Vagina (tissue), 2 donors: Measurements from ENCODE around the gene UBE2L3. TPM values are rescaled to one million over a fixed set of nuclear protein-coding genes. Genes with fewer than 3 reads are reported as not detected.
"Not testable (repeated sequence)": the region's sequence is repeated elsewhere in the genome, so short reads cannot be mapped to it uniquely, and the experiment has no call there.

Experiments
- DNase-seq, 2 donors: peaks; one replicate each; pipeline ENCODE4 v3.0.0-alpha.2; 2017; ENCODE audit errors: extremely low spot score in 2 of 2
- H3K27ac ChIP-seq: fragments of 200-600 bp; sonication (generic); one replicate; pipeline ENCODE4 v1.5.1; 2019
- H3K27me3 ChIP-seq: fragments of 200-600 bp; sonication (generic); one replicate; pipeline ENCODE4 v1.5.1; 2019
- H3K36me3 ChIP-seq, 2 donors: fragments of 200-600 bp; sonication (generic); one replicate each; pipeline ENCODE4 v1.5.1; 2017 to 2019
- H3K4me1 ChIP-seq: fragments of 200-600 bp; sonication (generic); one replicate; pipeline ENCODE4 v1.5.1; 2019
- H3K4me3 ChIP-seq, 2 donors: fragments of 200-600 bp; sonication (generic); 1 replicate in 1 of 2; 2 replicates in 1 of 2; pipeline ENCODE4 v1.5.1; 2016 to 2019
- H3K9me3 ChIP-seq: fragments of 200-600 bp; sonication (generic); one replicate; pipeline ENCODE4 v1.5.1; 2019
- POLR2A ChIP-seq, 2 donors: fragments of 450-650 bp; IDR thresholded peaks; one replicate each; pipeline ENCODE4 v1.6.1; 2017; ENCODE audit warnings: antibody characterized with exemption in 2 of 2, mild to moderate bottlenecking in 2 of 2, moderate library complexity in 2 of 2
- POLR2AphosphoS5 ChIP-seq, 2 donors: sonication (generic); formaldehyde crosslinking; IDR thresholded peaks; one replicate each; pipeline ENCODE4 v1.9.0; 2017; ENCODE audit warnings: antibody characterized with exemption in 2 of 2, mild to moderate bottlenecking in 2 of 2, low read depth in 1 of 2; ENCODE audit not compliant: insufficient read depth in 1 of 2
- intact Hi-C: fragments of 100-400 bp; cut with DNase I; formaldehyde crosslinking; loops from one replicate; pipeline ENCODE4 v1.15.1; 2023
- total RNA-seq: library from RNA; depleted of rRNA; stranded (reverse); fragments of >200 nt; gene quantifications from one replicate; pipeline ENCODE4 v1.2.3, GENCODE V29; 2016
- TF ChIP-seq, protein P1 (sequence below), 3 experiments: fragments of 450-650 bp in 2 of 3; fragments of 200-600 bp in 1 of 3; sonication (generic) in 1 of 3; IDR thresholded peaks; one replicate each; pipeline ENCODE4 v1.5.1; 2017 to 2019; ENCODE audit warnings: antibody characterized with exemption in 3 of 3, mild to moderate bottlenecking in 2 of 3, moderate library complexity in 2 of 3

The UBE2L3 gene
- total RNA-seq, 1 donor from 2014 or later = 32.7 TPM

DNA sequence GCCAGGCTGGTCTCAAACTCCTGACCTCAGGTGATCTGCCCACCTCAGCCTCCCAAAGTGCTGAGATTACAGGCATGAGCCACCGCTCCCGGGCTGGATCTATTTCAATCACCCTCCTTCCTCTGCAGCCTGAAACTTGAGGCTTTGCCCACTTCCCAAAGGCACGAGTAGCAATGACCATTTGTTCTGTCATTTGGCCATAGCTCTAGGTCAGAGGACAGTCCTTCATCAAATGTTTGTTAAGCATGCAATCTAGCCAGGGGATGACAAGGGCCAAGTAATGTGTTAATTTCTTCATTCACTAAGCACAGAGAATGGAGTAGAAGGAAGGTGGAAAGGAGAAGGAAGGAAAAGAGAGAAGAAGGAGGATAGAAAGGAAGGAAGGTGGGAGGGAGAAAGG, 6.9 kb upstream of the UBE2L3 start:
- H3K4me1 ChIP-seq, DNase-seq, intact Hi-C loops, H3K36me3 ChIP-seq, H3K27ac ChIP-seq, H3K4me3 ChIP-seq, H3K27me3 ChIP-seq, H3K9me3 ChIP-seq: not testable (repeated sequence)

DNA sequence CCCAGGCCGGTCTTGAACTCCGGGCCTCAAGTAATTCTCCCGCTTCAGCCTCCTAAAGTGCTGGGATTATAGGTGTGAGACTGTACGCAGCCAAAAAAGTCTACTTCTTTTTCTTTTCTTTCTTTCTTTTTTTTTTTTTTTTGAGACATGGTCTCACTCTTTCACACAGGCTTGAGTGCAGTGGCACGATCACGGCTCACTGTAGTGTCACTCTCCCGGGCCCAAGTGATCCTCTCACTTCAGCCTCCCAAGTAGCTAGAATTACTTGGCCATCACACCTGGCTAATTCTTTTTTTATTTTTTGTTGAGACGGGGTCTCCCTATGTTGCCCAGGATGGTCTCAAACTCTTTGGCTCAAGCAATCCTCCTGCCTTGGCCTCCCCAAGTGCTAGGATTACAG, 3.6 kb upstream of the UBE2L3 start:
- Histone ChIP-seq H3K27me3 (no peaks in the 10 kb centered on the region), H3K4me3 (no peak overlapping the region), H3K9me3 (no peaks in the 10 kb centered on the region), H3K4me1 (peaks cover 7% of the 10 kb centered on the region), H3K36me3 (no peaks in the 10 kb centered on the region), H3K27ac (no peak overlapping the region)
- intact Hi-C loops = no loop called here
- TF ChIP-seq, protein P1, sequence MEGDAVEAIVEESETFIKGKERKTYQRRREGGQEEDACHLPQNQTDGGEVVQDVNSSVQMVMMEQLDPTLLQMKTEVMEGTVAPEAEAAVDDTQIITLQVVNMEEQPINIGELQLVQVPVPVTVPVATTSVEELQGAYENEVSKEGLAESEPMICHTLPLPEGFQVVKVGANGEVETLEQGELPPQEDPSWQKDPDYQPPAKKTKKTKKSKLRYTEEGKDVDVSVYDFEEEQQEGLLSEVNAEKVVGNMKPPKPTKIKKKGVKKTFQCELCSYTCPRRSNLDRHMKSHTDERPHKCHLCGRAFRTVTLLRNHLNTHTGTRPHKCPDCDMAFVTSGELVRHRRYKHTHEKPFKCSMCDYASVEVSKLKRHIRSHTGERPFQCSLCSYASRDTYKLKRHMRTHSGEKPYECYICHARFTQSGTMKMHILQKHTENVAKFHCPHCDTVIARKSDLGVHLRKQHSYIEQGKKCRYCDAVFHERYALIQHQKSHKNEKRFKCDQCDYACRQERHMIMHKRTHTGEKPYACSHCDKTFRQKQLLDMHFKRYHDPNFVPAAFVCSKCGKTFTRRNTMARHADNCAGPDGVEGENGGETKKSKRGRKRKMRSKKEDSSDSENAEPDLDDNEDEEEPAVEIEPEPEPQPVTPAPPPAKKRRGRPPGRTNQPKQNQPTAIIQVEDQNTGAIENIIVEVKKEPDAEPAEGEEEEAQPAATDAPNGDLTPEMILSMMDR (IDR thresholded peaks at IDR 0.05) = no peak
- TF ChIP-seq POLR2AphosphoS5 (IDR thresholded peaks at IDR 0.05; ENCODE audit: insufficient read depth in 1 of 2, low read depth in 1 of 2) (no peak), POLR2A (IDR thresholded peaks at IDR 0.05) (no peak)
- DNase-seq = no peak

DNA sequence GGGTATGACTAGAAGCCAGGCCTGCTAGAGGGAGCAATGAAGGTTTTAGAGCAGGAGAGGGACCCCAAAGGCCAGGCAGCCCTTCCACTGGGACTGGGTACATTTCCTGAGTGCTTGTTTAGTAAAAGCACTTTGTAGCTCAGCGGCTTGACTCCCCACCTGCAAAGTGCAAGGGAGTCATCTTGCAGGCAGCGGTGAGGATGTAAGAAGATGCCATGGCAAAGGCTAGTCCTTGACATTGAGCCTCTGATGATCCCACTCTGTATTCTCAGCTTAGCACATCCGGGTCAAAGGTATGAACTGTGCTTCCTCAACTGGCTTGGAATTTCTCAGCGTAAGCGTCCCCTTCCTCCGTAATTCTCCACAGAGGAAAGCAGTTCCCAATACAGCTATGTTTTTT, 3.1 kb upstream of the UBE2L3 start:
- H3K9me3 ChIP-seq = no peaks in the 10 kb centered on the region
- intact Hi-C loops = no loop called here
- no peak overlapping the region for H3K4me3 ChIP-seq
- no peak overlapping the region for H3K27ac ChIP-seq
- no peaks in the 10 kb centered on the region for H3K36me3 ChIP-seq
- DNase-seq = no peak
- H3K4me1 ChIP-seq = peaks cover 12% of the 10 kb centered on the region
- H3K27me3 ChIP-seq = no peaks in the 10 kb centered on the region
- TF ChIP-seq, protein P1 (IDR thresholded peaks at IDR 0.05) = no peak
- TF ChIP-seq POLR2A (IDR thresholded peaks at IDR 0.05) (no peak), POLR2AphosphoS5 (IDR thresholded peaks at IDR 0.05; ENCODE audit: insufficient read depth in 1 of 2, low read depth in 1 of 2) (no peak)

DNA sequence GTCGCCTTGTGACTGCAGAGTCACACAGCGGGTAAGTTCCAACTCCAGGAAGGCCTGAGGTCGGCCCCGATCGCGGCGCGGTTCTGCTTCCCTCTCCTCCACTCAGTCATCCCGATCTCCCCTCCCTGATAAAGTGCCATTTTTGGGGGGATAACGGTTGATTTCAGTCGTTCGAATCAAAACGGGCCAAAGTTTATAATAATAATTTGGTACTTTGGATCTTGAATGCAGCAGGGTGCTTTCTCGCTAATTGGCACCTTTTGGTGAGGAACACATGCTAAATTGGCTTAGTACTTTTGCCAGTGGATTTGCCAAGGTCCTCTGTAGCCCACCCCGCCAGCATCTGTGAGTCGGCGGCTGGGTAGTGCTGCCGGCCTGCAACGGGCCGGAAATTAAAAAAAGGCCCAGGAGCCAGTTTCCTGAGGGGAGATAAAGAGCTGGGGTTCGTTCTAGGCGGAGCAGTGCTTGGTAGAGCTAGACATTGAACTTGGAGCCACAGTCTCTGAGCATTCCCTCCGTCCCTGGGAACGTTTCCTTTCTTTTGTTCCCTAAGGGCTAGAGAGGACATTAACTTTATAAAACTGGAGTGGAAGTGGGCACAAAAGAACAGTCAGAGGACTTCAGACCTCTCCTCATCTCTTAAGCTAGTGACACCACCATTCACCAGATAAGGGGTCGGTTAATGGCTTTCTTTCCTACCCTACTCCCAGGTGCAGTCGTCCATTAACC, 997 bp downstream of the UBE2L3 start:
- no peak for DNase-seq

DNA sequence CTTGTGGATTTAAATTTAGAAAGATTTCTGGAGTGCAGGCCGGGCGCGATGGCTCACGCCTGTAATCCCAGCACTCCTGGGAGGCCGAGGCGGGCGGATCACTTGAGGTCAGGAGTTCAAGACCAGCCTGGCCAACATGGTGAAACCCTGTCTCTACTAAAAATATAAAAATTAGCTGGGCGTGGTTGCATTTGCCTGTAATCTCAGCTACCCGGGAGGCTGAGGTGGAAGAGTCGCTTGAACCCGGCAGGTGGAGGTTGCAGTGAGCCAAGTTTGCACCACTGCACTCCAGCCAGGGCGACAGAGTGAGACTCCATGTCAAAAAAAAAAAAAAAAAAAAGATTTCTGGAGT, 1.5 kb downstream of the UBE2L3 start:
- Histone ChIP-seq H3K4me3 (peak overlapping the region; percentile 83 to 99), H3K4me1 (peaks cover 57% of the 10 kb centered on the region)
- DNase-seq, intact Hi-C loops, H3K9me3 ChIP-seq, H3K27me3 ChIP-seq, H3K27ac ChIP-seq, H3K36me3 ChIP-seq: not testable (repeated sequence)

More for the DNA sequence above, 997 bp downstream of the UBE2L3 start:
- peak overlapping the region; percentile 93 for H3K27ac ChIP-seq
- H3K4me1 ChIP-seq = peaks cover 51% of the 10 kb centered on the region
- no peaks in the 10 kb centered on the region for H3K9me3 ChIP-seq
- intact Hi-C loops = no loop called here
- TF ChIP-seq POLR2AphosphoS5 (IDR thresholded peaks at IDR 0.05; ENCODE audit: insufficient read depth in 1 of 2, low read depth in 1 of 2) (no peak), POLR2A (IDR thresholded peaks at IDR 0.05) (no peak)
- TF ChIP-seq, protein P1 (IDR thresholded peaks at IDR 0.05) = no peak
- peak overlapping the region; percentile 83 to 99 for H3K4me3 ChIP-seq
- no peaks in the 10 kb centered on the region for H3K36me3 ChIP-seq
- H3K27me3 ChIP-seq = no peaks in the 10 kb centered on the region

DNA sequence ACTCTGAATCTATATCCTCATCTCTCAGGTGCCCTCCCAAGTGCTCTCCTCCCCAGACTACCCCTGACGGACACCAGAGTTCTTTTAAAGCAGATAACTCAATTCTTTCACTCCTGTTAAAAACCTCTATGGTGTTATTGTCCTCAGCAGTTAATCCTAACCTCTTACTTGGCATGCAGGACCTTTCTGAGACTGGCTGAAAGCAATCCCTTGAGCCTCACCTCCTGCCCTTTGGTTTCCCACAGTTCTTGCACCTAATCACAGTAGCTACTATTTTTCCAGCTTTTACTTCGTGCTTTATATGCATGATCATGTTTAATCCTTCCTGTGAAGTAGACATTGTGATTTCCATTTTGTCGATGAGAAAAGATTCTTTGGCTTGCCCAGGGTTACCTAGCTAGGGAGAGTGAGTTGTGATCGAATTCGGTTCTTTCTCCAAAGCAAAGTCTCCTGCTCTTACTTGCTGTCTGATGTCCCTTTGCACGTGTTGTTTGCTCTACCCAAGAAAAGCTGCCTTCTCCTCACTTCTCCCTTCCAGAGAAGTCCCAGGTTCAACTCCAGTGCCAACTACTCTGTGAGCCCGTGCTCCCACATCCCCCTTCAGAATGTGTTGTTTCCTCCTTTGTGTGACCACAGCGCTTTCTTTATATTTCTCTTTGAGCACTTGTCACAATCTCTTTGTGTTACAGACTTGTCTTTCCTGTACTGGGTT, 2.1 kb downstream of the UBE2L3 start:
- peak overlapping the region in 1 of 2 donors; percentile 99 for H3K4me3 ChIP-seq
- no peak for TF ChIP-seq POLR2AphosphoS5 (IDR thresholded peaks at IDR 0.05; ENCODE audit: insufficient read depth in 1 of 2, low read depth in 1 of 2)
- TF ChIP-seq, protein P1 (IDR thresholded peaks at IDR 0.05) = no peak
- TF ChIP-seq POLR2A (IDR thresholded peaks at IDR 0.05) = no peak
- no peaks in the 10 kb centered on the region for H3K9me3 ChIP-seq
- no peaks in the 10 kb centered on the region for H3K27me3 ChIP-seq
- no peaks in the 10 kb centered on the region for H3K36me3 ChIP-seq
- no peak overlapping the region for H3K27ac ChIP-seq
- intact Hi-C loops = no loop called here
- DNase-seq = no peak
- peaks cover 62% of the 10 kb centered on the region for H3K4me1 ChIP-seq
